Measurements from ENCODE around the gene KDM4C.

KDM4C gene

GRCh38 chr9:7111413-7111812, 353.6 kb downstream of the KDM4C start:
- peaks cover 39% of the 10 kb centered on the region for H3K36me3 Mint-ChIP-seq
- no peak overlapping the region for H3K4me3 Mint-ChIP-seq
- no peak for ATAC-seq (ENCODE audit: low read depth)
- H3K27me3 Mint-ChIP-seq = no peaks in the 10 kb centered on the region
- H3K9me3 Mint-ChIP-seq = no peaks in the 10 kb centered on the region
- H3K4me1 Mint-ChIP-seq = peaks cover 6% of the 10 kb centered on the region
- no peak for DNase-seq (ENCODE audit: low spot score in 2 of 2)
- no peak overlapping the region for H3K27ac Mint-ChIP-seq

- Mint-ChIP-seq H3K4me3 (no peak overlapping the region), H3K9me3 (no peaks in the 10 kb centered on the region), H3K27ac (peak overlapping the region; percentile 50), H3K4me1 (peaks cover 18% of the 10 kb centered on the region), H3K36me3 (peaks cover 47% of the 10 kb centered on the region), H3K27me3 (no peaks in the 10 kb centered on the region)
- DNase-seq (ENCODE audit: low spot score in 2 of 2) (no peak), ATAC-seq (ENCODE audit: low read depth) (no peak)
Observed at GRCh38 chr9:7115606-7116005, 357.8 kb downstream of the KDM4C start.

- ATAC-seq (ENCODE audit: low read depth) (no peak), DNase-seq (ENCODE audit: low spot score in 2 of 2) (no peak)
- no peak overlapping the region for H3K27ac Mint-ChIP-seq
- H3K4me3 Mint-ChIP-seq = no peak overlapping the region
- H3K4me1 Mint-ChIP-seq = peaks cover 24% of the 10 kb centered on the region
- H3K36me3 Mint-ChIP-seq = peaks cover 44% of the 10 kb centered on the region
- H3K27me3 Mint-ChIP-seq = no peaks in the 10 kb centered on the region
- no peaks in the 10 kb centered on the region for H3K9me3 Mint-ChIP-seq
Observed at GRCh38 chr9:7117676-7118561, 360.1 kb downstream of the KDM4C start.

- peak overlapping the region; percentile 41 for H3K27ac Mint-ChIP-seq
- H3K27me3 Mint-ChIP-seq = no peaks in the 10 kb centered on the region
- DNase-seq (ENCODE audit: low spot score in 2 of 2) = no peak
- H3K4me1 Mint-ChIP-seq = peaks cover 24% of the 10 kb centered on the region
- no peak overlapping the region for H3K4me3 Mint-ChIP-seq
- H3K9me3 Mint-ChIP-seq = no peaks in the 10 kb centered on the region
- peaks cover 47% of the 10 kb centered on the region for H3K36me3 Mint-ChIP-seq
- peak; percentile 37 for ATAC-seq (ENCODE audit: low read depth)
Observed at GRCh38 chr9:7118633-7119032, 360.9 kb downstream of the KDM4C start.

GRCh38 chr9:7119612-7120011, 361.8 kb downstream of the KDM4C start:
- no peak for ATAC-seq (ENCODE audit: low read depth)
- no peaks in the 10 kb centered on the region for H3K9me3 Mint-ChIP-seq

GRCh38 chr9:7121055-7121454, 363.3 kb downstream of the KDM4C start:
- no peaks in the 10 kb centered on the region for H3K9me3 Mint-ChIP-seq
- ATAC-seq (ENCODE audit: low read depth) (no peak), DNase-seq (ENCODE audit: low spot score in 2 of 2) (no peak)
- no peaks in the 10 kb centered on the region for H3K27me3 Mint-ChIP-seq
- peaks cover 24% of the 10 kb centered on the region for H3K4me1 Mint-ChIP-seq
- H3K36me3 Mint-ChIP-seq = peaks cover 52% of the 10 kb centered on the region
- H3K27ac Mint-ChIP-seq = peak overlapping the region; percentile 52
- H3K4me3 Mint-ChIP-seq = no peak overlapping the region

More at GRCh38 chr9:7119612-7120011, 361.8 kb downstream of the KDM4C start:
- Mint-ChIP-seq H3K27ac (peak overlapping the region; percentile 72), H3K4me3 (no peak overlapping the region), H3K27me3 (no peaks in the 10 kb centered on the region), H3K4me1 (peaks cover 24% of the 10 kb centered on the region), H3K36me3 (peaks cover 47% of the 10 kb centered on the region)
- DNase-seq (ENCODE audit: low spot score in 2 of 2) = no peak

GRCh38 chr9:7121664-7122063, 363.9 kb downstream of the KDM4C start:
- H3K27ac Mint-ChIP-seq = peak overlapping the region; percentile 52
- H3K4me1 Mint-ChIP-seq = peaks cover 22% of the 10 kb centered on the region

GRCh38 chr9:7123743-7124142, 366.0 kb downstream of the KDM4C start:
- no peaks in the 10 kb centered on the region for H3K27me3 Mint-ChIP-seq
- no peak overlapping the region for H3K27ac Mint-ChIP-seq
- no peak for DNase-seq (ENCODE audit: low spot score in 2 of 2)
- H3K4me3 Mint-ChIP-seq = no peak overlapping the region
- peaks cover 18% of the 10 kb centered on the region for H3K4me1 Mint-ChIP-seq
- H3K36me3 Mint-ChIP-seq = peaks cover 61% of the 10 kb centered on the region
- no peak for ATAC-seq (ENCODE audit: low read depth)
- H3K9me3 Mint-ChIP-seq = no peaks in the 10 kb centered on the region

More at GRCh38 chr9:7121664-7122063, 363.9 kb downstream of the KDM4C start:
- ATAC-seq (ENCODE audit: low read depth) = no peak
- H3K27me3 Mint-ChIP-seq = no peaks in the 10 kb centered on the region
- peaks cover 52% of the 10 kb centered on the region for H3K36me3 Mint-ChIP-seq
- DNase-seq (ENCODE audit: low spot score in 2 of 2) = no peak
- no peak overlapping the region for H3K4me3 Mint-ChIP-seq
- no peaks in the 10 kb centered on the region for H3K9me3 Mint-ChIP-seq

- peaks cover 12% of the 10 kb centered on the region for H3K4me1 Mint-ChIP-seq
- ATAC-seq (ENCODE audit: low read depth) (no peak), DNase-seq (ENCODE audit: low spot score in 2 of 2) (no peak)
- H3K27me3 Mint-ChIP-seq = no peaks in the 10 kb centered on the region
- H3K4me3 Mint-ChIP-seq = no peak overlapping the region
- no peaks in the 10 kb centered on the region for H3K9me3 Mint-ChIP-seq
- H3K36me3 Mint-ChIP-seq = peaks cover 62% of the 10 kb centered on the region
- H3K27ac Mint-ChIP-seq = peak overlapping the region; percentile 71
Observed at GRCh38 chr9:7125231-7125630, 367.5 kb downstream of the KDM4C start.

- peaks cover 5% of the 10 kb centered on the region for H3K4me1 Mint-ChIP-seq
- DNase-seq (ENCODE audit: low spot score in 2 of 2) = no peak
- no peak for ATAC-seq (ENCODE audit: low read depth)
- peaks cover 55% of the 10 kb centered on the region for H3K36me3 Mint-ChIP-seq
- H3K27me3 Mint-ChIP-seq = no peaks in the 10 kb centered on the region
- H3K27ac Mint-ChIP-seq = no peak overlapping the region
- no peaks in the 10 kb centered on the region for H3K9me3 Mint-ChIP-seq
- no peak overlapping the region for H3K4me3 Mint-ChIP-seq
Observed at GRCh38 chr9:7129391-7129790, 371.6 kb downstream of the KDM4C start.

- DNase-seq (ENCODE audit: low spot score in 2 of 2) = no peak
- ATAC-seq (ENCODE audit: low read depth) = no peak
- Mint-ChIP-seq H3K4me3 (no peak overlapping the region), H3K4me1 (peaks cover 2% of the 10 kb centered on the region), H3K27ac (no peak overlapping the region), H3K27me3 (no peaks in the 10 kb centered on the region), H3K36me3 (peaks cover 56% of the 10 kb centered on the region), H3K9me3 (no peaks in the 10 kb centered on the region)
Observed at GRCh38 chr9:7130266-7130820, 372.6 kb downstream of the KDM4C start.

- Mint-ChIP-seq H3K4me1 (peaks cover 2% of the 10 kb centered on the region), H3K4me3 (no peak overlapping the region), H3K27me3 (no peaks in the 10 kb centered on the region), H3K27ac (no peak overlapping the region), H3K9me3 (no peaks in the 10 kb centered on the region), H3K36me3 (peaks cover 53% of the 10 kb centered on the region)
- DNase-seq (ENCODE audit: low spot score in 2 of 2) = no peak
- no peak for ATAC-seq (ENCODE audit: low read depth)
Observed at GRCh38 chr9:7132605-7133004, 374.8 kb downstream of the KDM4C start.

GRCh38 chr9:7135735-7136134, 378.0 kb downstream of the KDM4C start:
- no peak for ATAC-seq (ENCODE audit: low read depth)
- Mint-ChIP-seq H3K27me3 (no peaks in the 10 kb centered on the region), H3K9me3 (no peaks in the 10 kb centered on the region), H3K36me3 (peaks cover 46% of the 10 kb centered on the region), H3K4me3 (no peak overlapping the region), H3K27ac (no peak overlapping the region), H3K4me1 (no peaks in the 10 kb centered on the region)
- DNase-seq (ENCODE audit: low spot score in 2 of 2) = no peak

- no peak for DNase-seq (ENCODE audit: low spot score in 2 of 2)
- Mint-ChIP-seq H3K9me3 (no peaks in the 10 kb centered on the region), H3K4me1 (no peaks in the 10 kb centered on the region), H3K27ac (no peak overlapping the region), H3K27me3 (no peaks in the 10 kb centered on the region), H3K36me3 (peaks cover 45% of the 10 kb centered on the region), H3K4me3 (no peak overlapping the region)
- no peak for ATAC-seq (ENCODE audit: low read depth)
Observed at GRCh38 chr9:7137040-7137439, 379.3 kb downstream of the KDM4C start.
